C4-2B (cell line): ENCODE data around the gene DLL3.

Experiments
- CTCF ChIP-seq: fragments of 450-650 bp; conservative IDR thresholded peaks from 2 replicates; pipeline ENCODE4 v1.5.1; 2017; ENCODE audit warnings: mild to moderate bottlenecking
- ZFX ChIP-seq: fragments of 450-650 bp; IDR thresholded peaks from 2 replicates; pipeline ENCODE4 v1.6.1; 2017

- no peak for TF ChIP-seq CTCF
- no peak for TF ChIP-seq ZFX
Observed at GRCh38 chr19:39492225-39492624, 6.5 kb upstream of the DLL3 start.
